ENCODE measurements around the gene PTPRG. TPM values are rescaled to one million over a fixed set of nuclear protein-coding genes. Genes with fewer than 3 reads are reported as not detected.

The PTPRG gene
- total and polyA plus RNA-seq, 2 of the 13 experiments (the other 11 are each of a cell fraction or from before 2014, with no cell fraction given): 8.0 to 25.3 TPM

- TF ChIP-seq REXO4 (CRISPR knock-in tag; IDR thresholded peaks at IDR 0.05; ENCODE audit: borderline replicate concordance) (no peak), TMF1 (CRISPR knock-in tag; IDR thresholded peaks at IDR 0.05; ENCODE audit: low read depth) (no peak), IRF9 (CRISPR knock-in tag; IDR thresholded peaks at IDR 0.05; ENCODE audit: borderline replicate concordance) (no peak), PAX8 (CRISPR knock-in tag; IDR thresholded peaks at IDR 0.05; ENCODE audit: borderline replicate concordance) (no peak), JARID2 (CRISPR knock-in tag; IDR thresholded peaks at IDR 0.05; ENCODE audit: insufficient replicate concordance) (no peak)
- TF ChIP-seq, protein P1, sequence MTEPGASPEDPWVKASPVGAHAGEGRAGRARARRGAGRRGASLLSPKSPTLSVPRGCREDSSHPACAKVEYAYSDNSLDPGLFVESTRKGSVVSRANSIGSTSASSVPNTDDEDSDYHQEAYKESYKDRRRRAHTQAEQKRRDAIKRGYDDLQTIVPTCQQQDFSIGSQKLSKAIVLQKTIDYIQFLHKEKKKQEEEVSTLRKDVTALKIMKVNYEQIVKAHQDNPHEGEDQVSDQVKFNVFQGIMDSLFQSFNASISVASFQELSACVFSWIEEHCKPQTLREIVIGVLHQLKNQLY (CRISPR knock-in tag; IDR thresholded peaks at IDR 0.05): no peak
These were observed 203.9 kb downstream of the PTPRG start (continued) for GRCh38 chr3:61765157-61765876.

GRCh38 chr3:61768284-61769037 lies 207.1 kb downstream of the PTPRG start:
- Histone ChIP-seq H4K20me1 (ENCODE audit: insufficient read depth, low read length) (no peaks in the 10 kb centered on the region), H2AFZ (ENCODE audit: low read length) (no peak overlapping the region), H3K4me3 (replicated peaks in 1 of 3; ENCODE audit: insufficient read depth in 1 of 3, low read depth in 2 of 3, low read length in 3 of 3) (no peak overlapping the region), H3K27me3 (ENCODE audit: control insufficient read depth in 1 of 2, insufficient read depth in 2 of 2, low read length in 2 of 2) (no peaks in the 10 kb centered on the region), H3K36me3 (replicated peaks in 1 of 2; ENCODE audit: control insufficient read depth in 1 of 2, insufficient read depth in 2 of 2, low read length in 2 of 2) (no peaks in the 10 kb centered on the region), H3K4me1 (ENCODE audit: insufficient read depth, low read length) (peaks cover 9% of the 10 kb centered on the region; the same call in 1 of the 2 replicates), H3K79me2 (ENCODE audit: insufficient read depth, low read length) (peaks cover 6% of the 10 kb centered on the region), H3K27ac (ENCODE audit: extremely low read length, insufficient read depth, low read length) (no peak overlapping the region), H3K4me2 (ENCODE audit: low read depth, low read length) (no peak overlapping the region), H3K9me3 (ENCODE audit: low read length) (no peaks in the 10 kb centered on the region), H3K9ac (ENCODE audit: insufficient read depth, low read depth, low read length) (no peak overlapping the region)
- no peak for ATAC-seq
- 83% methylated on average over 4 of the region's 4 CpGs for WGBS (ENCODE audit: low lambda C conversion rate)
- in situ Hi-C loops (cut with HindIII; ENCODE audit: extremely low pct_ligation_motif_present, low pct_unique_long_range_greater_than_20kb): no loop called here
- ChIA-PET CTCF (ENCODE audit: low intra/inter-chr PET ratio, low total read pairs) (no interaction called here), POLR2A (no interaction called here)
- intact Hi-C loops (cut with micrococcal nuclease; ENCODE audit: unreplicated experiment): no loop called here
- FAIRE-seq: no peak
- DNase-seq (ENCODE audit: low spot score): no peak
- no TSS peak for BruUV-seq (replicated peaks)
- TF ChIP-seq ZNF777 (CRISPR knock-in tag; IDR thresholded peaks at IDR 0.05) (no peak), ZNF773 (CRISPR knock-in tag; IDR thresholded peaks at IDR 0.05; ENCODE audit: borderline replicate concordance) (no peak), HMG20B (CRISPR knock-in tag; conservative IDR thresholded peaks at IDR 0.05) (no peak), SMYD3 (CRISPR knock-in tag; IDR thresholded peaks at IDR 0.05) (no peak), ZNF234 (CRISPR knock-in tag; conservative IDR thresholded peaks at IDR 0.05) (no peak), ZNF644 (CRISPR knock-in tag; IDR thresholded peaks at IDR 0.05; ENCODE audit: low read depth) (no peak), ZMYM2 (CRISPR knock-in tag; IDR thresholded peaks at IDR 0.05) (no peak), ZNF337 (CRISPR knock-in tag; IDR thresholded peaks at IDR 0.05; ENCODE audit: borderline replicate concordance, low read depth) (no peak), BATF2 (CRISPR knock-in tag; IDR thresholded peaks at IDR 0.05) (no peak)
- TF ChIP-seq, protein P2, sequence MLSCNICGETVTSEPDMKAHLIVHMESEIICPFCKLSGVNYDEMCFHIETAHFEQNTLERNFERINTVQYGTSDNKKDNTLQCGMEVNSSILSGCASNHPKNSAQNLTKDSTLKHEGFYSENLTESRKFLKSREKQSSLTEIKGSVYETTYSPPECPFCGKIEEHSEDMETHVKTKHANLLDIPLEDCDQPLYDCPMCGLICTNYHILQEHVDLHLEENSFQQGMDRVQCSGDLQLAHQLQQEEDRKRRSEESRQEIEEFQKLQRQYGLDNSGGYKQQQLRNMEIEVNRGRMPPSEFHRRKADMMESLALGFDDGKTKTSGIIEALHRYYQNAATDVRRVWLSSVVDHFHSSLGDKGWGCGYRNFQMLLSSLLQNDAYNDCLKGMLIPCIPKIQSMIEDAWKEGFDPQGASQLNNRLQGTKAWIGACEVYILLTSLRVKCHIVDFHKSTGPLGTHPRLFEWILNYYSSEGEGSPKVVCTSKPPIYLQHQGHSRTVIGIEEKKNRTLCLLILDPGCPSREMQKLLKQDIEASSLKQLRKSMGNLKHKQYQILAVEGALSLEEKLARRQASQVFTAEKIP (CRISPR knock-in tag; IDR thresholded peaks at IDR 0.05; ENCODE audit: borderline replicate concordance): no peak

Measured in HepG2 (cell line).